Measurements from ENCODE around the gene PICK1. TPM values are rescaled to one million over a fixed set of nuclear protein-coding genes. Genes with fewer than 3 reads are reported as not detected.

PICK1 gene
- polyA plus RNA-seq, 12 donors = 6.1 to 21.5 (median 9.2) TPM; not detected in 1

DNA sequence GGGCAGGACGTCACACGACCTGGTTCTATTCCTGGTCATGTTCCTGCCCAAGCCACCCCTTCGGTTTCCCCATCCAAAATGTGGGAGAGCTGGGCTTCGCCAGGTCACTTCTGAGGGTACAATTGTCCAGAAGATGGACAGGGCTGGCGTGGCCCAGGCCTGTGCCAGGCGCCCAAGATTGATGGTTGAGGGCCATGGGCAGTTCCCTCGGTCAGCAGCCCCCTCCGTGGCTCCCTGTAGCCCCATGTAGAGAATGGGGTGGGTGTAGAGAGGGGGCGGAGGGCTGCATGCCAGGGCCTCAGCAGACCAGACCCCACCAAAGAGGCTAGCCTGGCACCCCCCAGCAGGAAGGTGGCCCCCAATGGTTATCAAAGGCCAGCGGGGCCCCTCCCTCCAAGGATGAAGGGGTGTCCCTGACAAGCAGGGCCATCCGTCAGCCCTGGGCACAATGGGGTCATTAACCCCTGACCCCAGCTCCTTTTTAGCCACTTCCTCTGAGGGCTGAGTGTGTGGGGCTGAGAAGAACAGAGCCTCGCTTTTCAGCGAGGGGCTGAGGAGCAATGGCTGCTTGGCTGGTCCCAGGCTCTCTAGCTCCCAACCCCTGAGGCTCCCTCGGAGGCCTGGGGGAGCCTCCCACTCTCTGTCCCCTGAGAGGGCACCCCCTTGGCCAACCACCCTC is 11.0 kb upstream of the PICK1 start:
- no peak for DNase-seq

DNA sequence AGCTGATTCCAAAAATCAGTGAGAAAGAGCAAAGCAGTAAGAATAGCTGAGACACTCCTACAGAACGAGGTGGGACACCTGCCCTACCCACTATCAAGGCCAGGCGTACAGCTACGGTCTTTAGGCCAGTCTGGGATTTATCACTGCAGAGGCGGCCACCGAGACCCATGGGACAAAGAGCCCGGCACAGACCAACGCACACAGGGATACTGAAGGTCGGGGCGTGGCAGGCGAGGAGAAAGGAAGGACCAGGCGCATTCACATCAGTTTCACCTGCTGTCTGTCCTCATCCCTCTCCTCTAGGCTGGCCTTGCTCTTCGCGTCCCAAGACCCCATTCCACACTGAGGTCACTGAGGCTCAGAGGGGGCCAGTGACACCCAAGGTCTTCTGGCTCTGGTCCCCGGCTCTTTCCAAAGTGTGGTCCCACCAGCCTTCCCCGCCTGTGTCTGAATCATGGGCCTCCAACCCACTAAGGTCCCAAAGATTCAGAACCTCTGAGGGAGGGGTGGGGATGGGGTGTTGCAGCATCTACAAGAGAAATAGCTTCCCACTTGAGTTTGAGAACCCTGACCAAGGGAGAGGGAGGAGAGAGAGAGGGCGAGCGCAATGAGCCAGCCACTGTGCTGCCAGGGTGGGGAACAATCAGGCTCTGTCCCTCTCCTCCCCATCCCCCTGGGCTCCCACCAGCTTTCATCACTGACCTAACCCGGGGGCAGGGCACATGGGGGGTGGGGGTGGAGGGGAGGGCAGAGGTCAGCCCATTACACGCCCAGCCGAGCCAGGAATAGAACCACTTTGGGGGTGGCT is 7.2 kb upstream of the PICK1 start:
- DNase-seq = no peak

DNA sequence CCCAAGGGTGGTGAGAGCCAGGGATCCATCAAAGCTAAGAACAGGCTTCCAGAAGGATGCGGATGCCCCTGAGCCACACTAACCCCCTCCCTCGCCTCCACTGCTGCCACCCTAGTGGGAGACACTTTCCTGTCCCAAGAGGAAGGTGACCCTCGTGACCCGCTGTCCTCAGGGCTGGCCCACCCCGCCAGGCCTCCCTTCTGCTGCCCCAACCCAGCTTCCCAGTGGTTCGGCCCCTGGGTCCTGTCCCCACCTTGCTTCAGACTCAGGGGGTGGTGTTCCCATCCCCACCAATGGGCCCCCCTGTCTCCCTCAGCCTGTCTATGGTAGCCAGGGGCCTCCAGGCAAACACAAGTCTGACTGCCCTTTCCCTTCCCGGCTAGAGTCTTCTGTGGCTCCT is 6.5 kb upstream of the PICK1 start:
- DNase-seq = no peak

DNA sequence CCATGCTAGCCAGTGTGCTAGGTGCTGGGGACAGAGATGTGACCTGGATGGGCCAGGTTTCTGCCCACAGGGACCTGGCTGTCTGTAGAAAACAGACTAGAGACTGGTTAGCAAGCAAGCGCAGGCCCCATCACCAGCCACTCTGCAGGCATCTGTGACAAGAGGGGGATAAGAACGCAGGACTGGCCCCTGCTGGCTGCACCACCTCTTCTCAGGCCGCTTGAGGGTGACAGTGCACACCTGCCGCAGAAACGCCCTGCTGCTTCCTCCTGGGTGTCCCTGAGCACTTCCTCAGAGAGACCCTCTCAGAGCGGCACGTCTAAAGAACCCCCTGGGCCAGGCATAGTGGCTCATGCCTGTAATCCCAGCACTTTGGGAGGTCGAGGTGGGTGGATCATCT is 5.9 kb upstream of the PICK1 start:
- no peak for DNase-seq

DNA sequence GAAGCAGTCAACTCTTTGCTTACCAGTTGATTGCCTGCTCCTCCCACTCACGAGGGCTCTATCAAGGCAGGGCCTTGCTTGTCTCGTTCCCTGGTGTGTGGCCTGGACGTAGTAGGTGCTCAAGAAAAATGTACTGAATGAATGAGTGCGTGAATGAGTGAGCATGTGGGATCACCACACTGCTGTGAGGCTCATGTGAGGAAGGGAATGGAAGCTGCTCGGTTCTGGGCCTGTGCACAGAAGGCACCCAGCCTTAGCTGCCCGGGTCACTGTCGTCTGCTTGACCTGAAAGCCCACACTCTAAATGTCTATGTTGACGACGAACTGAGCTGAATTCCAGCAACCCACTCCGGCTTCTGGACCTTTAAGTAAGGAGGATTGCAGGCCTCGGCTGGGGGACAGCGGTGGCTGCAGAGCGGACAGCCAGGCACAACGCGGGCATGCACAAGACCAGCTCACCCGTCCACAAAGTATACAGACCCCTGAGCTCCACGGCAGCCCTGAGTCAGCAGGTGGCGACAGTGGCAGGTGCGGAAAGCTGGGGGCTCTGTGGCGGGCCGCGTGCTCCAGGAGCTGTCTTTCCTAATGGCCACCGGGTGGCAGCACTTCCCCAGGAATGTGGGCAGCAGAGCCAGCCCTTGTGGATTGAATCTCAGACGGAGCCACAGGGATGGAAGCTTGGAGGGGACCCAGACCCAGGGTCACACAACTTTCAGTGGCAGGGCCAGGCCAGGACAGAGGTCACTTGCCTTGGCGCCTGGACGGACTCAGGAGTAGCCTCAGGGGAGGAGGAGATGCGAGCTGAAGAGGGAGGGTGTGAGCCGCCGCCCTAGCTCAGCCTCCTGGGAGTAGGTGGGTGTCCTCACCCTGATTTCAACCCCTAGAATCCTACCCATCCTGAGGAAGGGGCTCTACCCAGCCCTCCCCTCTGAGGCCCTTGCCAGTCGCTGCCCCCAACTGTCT is 5.0 kb upstream of the PICK1 start:
- peak; percentile 77 for DNase-seq

DNA sequence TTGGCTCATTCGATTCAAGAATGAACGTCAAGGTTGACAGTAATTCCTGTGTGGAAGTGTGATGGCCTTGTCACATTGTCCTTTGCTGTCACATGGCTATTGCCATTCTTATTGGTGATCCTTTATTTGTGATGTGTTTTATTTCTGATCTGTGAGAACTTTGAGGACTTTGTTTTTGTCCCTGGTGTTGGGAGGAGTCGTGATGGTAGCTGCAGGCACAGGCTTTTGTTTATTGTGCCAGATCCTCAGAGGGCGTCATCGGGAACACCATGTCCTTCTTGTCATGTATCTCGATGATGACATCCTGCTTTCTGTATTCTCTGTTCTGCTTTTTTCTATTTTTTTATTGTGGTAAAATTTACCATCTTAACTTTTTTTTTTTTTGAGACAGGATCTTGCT is 5.6 kb downstream of the PICK1 start:
- no peak for DNase-seq

DNA sequence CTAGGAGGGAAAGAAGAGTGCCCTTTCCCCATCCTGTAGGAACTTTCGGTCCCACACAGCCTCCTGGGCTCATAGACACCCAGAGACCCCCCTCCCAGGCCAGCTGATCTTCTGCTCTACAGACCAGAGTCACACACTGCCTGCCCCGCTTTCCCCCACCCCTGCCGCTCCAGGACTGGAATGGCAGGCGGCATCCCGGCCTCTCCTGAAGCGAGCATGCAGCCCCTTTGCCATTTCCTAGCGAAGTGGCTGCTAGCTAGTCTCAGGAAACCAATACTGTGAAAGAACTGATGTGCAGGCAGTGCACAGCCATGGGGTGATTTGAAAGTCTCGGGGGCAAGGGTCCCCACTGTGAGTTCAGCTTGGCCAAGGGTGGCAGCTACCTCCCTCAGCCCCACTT is 8.3 kb downstream of the PICK1 start:
- no peak for DNase-seq

DNA sequence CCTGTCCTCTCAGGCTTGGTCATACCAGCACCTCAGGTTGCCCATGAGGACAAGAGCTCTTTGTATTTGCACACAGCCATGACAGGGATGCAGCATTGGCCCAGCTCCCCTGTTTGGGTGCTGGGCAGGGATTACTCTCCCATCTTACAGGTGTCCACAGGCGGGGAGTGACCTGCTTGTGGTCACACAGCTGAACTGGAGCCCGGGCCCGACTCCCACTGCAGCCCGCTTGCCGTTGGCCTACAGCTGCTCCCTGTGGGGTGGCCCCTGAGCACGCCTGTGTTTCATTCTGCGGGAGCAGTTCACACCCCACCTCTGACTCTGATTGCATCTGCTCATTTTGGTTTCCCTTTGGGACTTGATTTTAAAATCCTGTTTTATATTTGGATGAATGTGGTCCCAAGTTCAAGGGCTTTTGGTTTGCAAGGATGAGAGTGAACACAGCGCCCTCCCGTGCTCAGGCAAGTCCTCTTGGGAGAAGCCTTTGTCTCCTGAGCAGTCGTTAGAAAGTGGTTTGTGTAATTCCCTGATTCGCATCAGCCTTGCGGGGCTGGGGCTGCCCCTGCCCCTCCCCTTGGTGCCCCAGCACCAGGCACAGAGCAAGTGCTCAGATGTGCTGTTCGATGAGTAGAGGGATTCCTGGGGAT is 9.3 kb downstream of the PICK1 start:
- no peak for DNase-seq

DNA sequence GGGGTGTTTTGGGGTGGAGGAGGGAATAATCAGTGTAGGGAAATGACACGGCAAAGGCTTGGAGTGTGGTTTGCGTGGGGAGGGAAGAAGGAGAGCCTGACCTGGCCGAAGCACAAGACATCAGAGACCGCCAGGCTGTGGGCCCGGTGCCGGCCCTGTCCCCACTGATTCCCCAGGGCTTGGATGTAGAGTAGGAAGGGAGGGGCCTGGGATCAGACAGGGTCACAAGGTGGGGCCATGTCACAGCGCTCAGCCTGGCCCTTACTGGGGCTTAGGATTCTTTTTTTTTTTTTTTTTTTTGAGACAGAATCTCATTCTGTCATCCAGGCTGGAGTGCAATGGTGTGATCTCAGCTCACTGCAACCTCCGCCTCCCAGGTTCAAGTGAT is 9.8 kb downstream of the PICK1 start:
- no peak for DNase-seq

DNA sequence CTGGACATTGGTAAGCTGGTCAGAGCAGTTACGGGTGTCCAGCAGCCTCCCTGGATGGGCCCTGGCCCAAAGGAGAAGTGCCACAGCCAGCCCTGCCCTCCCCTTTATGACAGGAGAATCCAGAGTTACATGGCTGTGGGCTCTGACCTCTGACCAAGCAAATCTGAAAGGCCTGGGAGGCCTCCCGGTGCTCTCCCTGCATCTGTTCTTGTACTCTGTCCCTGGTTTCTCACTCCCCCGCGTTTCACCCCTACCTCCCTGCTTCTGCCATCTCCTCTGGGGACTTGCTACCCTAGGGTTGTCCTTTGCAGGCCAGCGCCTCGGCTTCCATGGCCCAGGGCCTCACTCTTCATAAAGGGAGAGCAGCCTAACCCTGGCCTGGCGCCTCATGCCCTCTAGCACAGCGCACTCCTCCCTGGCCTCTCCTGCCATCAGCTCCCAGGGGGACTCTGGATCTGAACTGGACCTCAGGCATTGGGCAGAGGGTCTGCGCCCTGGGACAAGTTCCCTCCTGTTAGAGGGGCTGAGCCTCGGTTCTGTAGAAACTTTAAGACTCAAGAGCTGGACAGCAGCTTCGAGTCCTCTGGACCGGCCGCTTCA is 10.7 kb downstream of the PICK1 start:
- DNase-seq = no peak

DNA sequence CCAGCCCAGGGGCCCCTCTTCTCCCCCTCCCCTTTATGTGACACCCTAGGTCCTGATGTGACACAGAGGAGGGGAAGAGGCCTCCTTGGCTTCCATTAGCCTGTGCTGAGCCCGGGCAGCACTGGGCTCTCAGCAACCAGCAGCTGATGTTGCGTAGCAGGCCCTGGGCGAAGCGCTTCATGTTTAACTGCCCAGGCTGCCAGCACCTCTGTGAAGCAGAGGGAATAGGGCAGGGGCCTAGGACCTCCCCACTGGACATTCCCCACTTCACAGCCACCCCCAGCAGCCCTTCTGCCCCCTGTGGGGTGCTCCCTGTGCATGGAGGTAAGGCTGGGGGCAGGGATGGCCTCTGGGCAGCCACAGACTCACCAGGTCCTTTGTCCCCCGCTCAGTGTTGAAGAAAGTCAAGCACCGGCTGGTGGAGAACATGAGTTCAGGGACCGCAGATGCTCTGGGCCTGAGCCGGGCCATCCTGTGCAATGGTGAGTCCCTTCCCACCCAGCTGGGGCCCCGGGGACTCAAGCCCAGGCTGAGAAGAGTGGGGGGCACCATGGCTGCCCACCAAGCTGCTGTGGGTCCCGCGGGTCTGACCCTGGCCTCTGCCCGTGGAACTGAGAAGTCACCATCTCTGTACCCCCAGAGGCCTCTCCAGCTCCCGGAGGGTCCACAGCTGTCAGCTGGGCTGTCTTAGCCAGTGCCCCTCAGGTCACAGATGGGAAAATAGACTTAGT is 11.6 kb downstream of the PICK1 start:
- DNase-seq = no peak

DNA sequence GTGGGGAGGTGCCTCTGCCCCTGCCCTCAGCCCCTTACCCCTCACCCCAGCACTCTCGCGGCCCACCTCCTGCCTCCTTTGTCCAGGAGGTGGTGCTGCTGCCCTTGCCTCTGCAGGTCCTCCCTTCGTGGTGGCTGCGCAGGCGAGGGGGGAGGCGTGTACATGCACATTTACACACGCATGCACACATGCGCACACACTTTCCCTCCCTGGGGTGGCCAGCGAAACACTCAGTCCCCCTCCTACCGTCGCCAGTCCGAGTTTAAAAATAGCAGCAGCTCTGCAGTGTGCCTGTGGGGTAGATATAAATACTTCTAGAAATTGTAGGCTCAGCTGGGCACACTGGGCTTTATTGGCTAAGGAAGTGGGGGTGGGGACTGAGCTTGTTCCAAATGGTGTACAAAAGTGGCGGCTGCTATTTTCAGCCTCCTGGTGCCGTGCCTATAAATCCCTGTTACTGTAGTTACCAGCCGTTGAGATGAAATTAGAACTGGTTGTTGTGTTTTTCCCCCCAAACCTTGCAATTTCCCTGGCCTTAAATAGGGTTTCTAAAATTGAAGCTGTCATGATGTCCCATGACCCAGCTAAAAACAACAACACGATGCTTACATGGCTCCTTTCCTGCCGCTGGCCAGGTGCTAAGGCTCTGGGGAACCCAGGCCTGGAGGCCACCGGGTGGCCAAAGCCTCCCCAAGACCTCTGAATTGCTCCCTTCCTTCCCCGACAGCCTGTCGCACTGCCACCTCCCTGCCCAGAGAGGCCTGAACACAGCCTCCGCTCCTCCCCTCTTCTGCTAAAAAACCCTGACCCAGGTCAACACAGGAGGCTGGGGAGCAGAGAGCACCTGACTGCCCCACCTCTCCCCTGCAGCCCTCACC is 12.4 kb downstream of the PICK1 start:
- DNase-seq = no peak

DNA sequence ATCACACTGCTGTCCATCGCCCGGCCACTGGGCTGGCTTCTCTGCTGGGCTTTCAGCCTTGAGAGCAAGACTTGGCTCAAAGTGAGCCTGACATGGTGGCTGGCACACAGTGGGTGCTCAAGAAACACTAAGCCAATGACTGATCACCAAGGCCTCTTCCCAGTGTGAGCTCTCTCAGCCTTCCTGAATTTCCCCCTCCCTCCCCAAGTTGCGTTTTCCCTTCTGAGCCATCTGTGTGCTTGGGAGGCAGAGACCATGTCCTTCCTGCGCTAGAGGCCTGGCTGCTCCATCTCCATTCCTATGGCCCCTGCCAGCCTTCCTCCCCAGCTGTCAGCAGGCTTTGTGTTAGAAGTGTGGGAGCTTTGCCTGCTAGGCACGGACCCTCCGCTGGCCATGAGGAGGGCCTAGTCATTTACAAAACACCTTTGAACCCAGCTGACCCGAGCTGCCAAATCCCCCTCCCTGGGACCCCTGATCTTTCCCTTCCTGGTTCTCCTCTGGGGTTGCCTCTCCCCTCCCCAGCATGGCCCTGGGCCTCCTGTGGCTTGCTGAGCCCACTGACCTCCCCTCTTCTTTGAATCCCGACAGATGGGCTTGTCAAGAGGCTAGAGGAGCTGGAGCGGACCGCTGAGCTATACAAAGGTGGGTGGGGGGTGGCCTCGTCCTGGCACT is 13.2 kb downstream of the PICK1 start:
- DNase-seq = no peak

DNA sequence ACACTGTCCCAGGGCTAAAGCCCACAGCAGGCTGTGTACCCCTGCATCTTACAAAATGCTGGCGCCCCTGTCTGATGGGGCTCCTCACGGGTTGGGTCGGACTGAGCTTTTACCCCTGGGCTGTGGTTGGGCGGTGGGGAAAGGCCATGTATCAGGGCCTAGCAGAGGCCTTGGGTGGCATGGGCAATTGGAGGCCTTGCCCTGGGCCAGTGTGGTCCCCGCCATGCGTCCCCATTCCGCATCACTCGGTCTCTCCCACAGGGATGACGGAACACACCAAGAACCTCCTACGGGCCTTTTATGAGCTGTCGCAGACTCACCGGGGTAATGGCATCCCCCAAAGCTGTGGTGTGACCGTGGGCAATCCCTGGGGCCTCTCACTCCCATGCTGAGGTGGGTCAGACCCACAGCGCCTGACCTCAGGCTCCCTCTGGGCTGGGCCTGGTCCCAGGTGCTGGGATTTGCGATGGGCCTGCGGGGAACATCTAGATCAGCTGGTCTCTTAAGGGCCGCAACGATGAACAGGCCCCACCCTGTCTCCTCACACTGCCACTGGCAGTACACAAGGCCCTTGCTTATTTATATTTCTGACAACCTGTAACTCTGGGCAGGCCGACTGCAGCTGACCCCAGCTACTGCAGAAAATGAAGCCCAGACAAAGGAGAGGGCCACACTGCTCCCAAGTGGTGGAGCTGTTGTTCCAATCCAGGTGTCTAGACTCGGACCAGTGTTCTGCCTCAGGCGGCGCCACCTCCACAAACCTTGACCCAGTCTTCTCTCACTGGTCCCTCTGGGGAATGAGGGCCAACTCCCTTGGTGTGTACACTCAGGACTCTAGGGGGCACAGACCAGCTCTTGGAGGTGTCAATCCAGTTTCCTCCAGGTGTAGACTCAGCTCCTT is 14.5 kb downstream of the PICK1 start:
- no peak for DNase-seq

DNA sequence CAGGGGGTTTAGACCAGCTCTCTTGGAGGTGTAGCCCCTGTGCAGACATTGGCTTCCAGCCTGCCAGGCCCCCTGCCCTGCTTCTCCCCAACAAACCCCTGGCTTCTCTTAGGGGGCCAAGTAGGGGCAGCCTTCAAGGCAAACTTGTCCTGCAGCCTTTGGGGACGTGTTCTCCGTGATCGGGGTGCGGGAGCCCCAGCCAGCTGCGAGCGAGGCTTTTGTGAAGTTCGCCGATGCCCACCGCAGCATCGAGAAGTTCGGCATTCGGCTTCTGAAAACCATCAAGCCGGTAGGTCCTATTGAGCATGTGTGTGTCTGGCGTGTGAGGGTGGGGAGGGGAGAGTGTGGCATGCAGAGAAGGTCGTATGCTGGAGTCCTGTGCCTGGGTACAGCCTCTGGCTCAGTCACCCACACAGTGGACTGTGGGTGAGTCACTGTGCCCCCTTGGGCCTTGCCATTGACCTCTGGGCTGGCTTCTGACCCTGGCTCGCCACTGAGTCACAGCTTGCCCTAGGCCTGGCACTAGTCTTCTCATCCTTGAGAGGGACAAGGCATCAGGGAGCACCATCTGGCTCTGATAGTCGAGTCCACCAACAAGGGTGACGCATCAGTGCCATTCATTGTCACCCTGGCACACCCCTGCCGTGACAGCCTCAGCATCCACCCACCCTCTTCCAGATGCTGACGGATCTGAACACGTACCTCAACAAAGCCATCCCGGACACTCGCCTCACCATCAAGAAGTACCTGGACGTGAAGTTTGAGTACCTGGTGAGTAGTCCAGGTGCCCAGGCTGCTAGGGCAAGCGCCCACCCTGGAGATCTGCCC is 15.3 kb downstream of the PICK1 start:
- no peak for DNase-seq

DNA sequence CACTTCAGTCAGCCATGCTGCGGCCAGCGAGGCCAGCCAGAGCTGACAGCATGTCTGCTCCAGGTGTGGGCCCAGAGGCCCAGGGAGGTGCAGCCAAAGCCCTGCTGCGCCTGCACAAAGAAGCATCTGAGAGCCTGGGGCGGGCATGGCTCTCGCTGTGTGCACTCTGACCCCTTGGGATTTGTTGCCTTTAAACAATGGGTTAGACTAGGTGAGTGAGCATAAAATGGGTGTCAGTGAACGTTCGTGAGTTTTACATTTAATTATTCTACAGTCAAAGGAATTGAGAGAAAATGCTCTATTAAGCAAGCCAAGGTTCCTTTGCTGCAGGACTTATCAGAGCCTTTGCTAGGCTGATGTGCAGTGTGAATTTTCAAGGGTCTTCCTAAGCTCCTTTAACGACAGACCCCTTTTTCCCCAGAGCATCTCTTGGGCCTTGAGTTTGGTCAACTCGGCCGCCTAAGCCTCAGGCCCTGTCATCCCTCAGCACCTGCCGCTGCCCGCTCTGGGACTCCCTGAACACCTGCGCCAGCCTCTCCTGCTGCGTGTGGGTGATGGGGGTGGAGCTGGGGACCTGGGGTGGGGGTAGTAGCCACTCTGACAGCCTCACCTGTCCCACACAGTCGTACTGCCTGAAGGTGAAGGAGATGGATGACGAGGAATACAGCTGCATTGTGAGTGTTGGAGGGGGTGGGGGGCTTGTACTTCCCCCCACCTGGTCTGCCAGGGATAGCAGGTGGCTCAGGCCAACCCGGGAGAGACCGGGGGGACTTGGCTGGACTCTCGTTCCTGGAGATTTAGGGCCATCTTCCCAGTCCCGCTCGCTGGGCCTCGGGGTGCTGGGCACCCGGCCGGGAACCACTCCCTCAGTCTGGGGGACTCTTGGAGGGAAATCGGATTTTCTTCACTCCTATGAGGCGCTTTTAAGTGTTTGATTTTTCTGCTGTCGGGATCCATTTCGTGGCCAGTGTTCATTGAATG is 16.2 kb downstream of the PICK1 start:
- no peak for DNase-seq
